ELR (cell line): ENCODE measurements around the gene LAP3.
"Not testable (repeated sequence)": the region's sequence is repeated elsewhere in the genome, so short reads cannot be mapped to it uniquely, and the experiment has no call there.

Experiments
- DNase-seq: peaks from one replicate; pipeline ENCODE4 v3.0.0-alpha.2; 2015; ENCODE audit warnings: low read depth

The LAP3 gene

GRCh38 chr4:17562157-17562556 is 14.8 kb upstream of the LAP3 start:
- no peak for DNase-seq

DNA sequence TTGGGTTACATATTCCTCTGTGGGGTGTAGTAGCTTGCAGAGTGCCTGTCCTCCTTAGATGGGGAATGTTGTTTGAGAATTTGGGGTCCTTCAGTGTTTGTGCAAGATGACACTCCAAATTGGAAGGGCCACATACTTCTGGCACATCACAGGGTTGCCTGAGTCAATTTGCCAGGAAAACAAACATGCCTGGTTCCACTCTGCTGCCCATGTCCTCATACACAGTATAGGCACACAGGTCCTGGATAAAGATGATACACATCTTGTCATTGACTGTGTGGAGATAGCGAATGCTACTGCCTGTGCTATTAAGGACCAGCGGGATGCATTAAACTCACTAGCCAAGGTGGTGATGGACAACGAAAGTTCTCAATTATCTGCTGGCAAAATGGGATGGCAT is 11.2 kb upstream of the LAP3 start:
- no peak for DNase-seq

DNA sequence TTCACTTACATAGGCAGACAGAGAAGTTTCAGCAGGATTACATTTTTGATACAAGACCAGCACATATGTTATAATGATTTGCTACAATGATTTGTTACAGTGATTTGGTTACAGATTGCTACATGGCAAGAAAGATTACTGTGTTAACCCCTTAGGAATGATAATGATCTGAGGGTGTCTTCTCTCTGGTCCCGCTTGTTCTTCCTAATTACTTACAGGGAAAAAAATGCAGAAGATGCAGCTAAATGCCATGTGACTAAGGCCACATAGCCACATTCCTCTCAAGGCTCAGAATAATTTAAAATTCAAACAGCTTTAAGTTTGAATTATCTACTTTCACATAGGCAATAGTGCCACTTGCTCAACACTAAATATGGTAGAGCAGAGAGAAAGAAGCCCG is 9.7 kb upstream of the LAP3 start:
- DNase-seq = no peak

- DNase-seq = no peak
Measured at GRCh38 chr4:17574206-17574605, 2.8 kb upstream of the LAP3 start.

DNA sequence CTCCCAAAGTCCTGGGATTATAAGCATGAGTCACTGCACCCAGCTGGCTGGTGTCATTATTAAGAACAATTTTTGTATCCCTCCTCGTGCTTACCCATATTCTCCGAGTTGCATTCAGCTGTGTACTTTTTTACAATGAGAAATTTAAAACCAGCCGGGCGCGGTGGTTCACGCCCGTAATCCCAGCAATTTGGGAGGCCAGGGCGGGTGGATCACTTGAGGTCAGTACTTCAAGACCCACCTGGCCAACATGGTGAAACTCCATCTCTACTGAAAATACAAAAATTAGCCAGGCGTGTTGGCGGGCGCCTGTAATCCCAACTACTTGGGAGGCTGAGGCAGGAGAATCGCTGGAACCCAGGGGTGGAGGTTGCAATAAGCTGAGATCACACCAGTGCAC is 1.8 kb upstream of the LAP3 start:
- DNase-seq = not testable (repeated sequence)

DNA sequence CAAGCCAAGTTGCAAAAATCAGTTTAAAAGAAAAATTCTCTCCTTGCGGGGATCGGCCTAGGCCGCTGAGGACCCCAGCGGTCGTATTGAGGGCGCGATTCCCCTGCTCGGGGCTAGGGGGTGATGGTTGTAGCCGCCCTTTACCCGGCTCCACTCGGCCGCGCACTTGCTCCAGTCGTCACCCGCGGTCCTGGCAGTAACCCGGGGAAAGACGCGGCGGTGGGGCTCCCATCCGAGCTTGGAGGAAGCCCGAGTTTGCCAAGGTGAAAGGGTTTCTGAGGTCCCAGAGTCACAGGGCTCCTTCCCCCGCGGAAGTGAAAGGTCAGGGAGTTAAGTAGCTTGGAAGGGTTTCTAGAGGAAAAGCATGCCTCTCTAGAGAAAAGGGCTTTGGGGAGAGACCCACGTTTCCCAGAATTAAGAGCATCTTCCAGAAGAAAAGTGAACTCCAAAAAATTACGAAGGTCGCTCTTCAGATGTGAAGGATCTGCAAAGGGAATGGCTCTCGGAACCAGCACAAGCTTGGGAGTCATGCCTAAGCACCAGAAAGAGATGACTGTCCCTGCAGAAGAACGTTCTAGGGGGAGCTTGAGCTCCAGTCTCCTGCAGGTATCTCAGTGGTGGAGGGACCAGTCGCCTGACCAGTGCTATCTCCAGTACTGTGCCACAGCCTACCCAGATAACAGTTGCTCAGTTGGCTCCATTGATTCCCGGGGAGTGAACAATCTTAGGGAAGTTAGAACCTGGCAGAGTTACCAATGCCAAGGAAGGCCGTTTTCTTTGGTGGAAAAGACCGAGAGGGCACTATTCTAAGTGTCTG is 875 bp downstream of the LAP3 start:
- DNase-seq = peak; percentile 46

DNA sequence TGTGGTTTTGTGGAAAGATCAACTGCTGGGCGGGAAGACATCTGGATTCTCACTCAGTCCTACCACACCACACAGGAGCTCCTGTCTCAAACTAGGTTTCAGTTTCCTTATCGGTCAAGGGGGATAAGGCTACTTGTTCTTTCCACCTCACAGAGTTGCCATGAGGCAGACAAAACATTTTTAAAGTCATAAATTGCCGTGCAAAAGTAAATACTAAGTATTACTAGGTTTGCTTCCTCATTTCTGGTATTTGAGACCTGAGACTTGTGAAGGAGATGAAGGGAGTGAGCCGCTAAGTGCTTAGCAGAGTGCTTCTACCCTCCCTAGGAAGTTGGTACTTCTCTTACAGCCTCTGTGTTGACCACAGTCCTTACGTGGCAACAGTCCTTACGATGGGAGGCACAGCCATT is 1.5 kb downstream of the LAP3 start:
- DNase-seq = peak; percentile 21

DNA sequence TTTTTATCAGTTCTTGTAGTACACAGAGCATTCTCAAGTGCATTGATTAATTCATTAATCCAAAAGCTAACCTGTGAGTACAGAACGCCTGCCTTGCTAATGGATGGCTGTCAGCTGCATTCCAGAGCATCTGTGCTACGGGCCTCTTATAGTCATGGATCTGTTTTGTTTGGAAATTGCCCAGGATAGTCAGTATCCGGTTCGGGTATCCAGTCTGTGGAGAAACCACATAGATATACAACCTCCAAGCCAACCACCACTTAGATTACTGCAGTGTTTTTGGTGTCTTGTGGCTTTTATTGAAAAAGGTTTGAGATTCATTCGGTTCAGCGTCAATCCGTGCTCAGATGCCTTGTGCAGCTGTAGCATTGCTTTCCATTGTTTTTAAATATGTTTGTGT is 4.0 kb downstream of the LAP3 start:
- DNase-seq = peak; percentile 43

GRCh38 chr4:17583276-17583675 is 6.3 kb downstream of the LAP3 start:
- no peak for DNase-seq

GRCh38 chr4:17583941-17584340 is 6.9 kb downstream of the LAP3 start:
- DNase-seq = no peak

GRCh38 chr4:17584521-17585213 is 7.7 kb downstream of the LAP3 start:
- DNase-seq = no peak

DNA sequence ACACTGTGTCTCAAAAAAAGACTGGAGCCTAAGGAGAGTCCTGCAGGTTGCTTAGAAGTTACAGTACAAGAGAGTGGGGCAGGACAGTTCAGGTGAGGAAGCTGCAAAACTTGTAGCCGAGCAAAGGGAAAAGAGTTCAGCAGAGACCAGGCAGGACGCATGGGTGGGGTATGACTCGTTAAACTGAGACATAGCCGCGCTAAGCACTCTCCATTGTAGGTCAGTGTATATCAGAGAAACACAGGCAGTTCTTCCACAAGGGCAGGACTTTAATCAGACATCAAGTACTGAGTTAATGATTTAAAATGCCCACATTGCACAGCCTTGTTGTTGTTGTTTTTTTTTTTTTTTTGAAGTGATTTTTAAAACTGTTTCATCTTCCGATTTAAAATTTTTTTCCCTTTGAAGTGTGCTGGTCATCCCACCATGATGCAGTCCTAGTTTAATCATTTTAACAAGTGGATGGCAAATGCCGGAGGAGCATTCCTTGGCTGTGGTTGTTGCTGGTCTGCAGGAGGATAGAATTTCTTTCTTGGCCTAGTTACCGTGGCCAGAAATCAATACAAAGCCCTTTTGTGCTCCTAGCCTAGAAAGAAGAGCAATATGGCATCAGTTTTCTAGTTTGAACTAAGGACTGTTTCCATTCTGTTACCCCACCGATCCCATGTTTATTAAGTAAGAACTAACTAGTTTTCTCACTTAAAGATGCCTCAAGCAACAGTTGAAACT is 10.3 kb downstream of the LAP3 start:
- DNase-seq = no peak

DNA sequence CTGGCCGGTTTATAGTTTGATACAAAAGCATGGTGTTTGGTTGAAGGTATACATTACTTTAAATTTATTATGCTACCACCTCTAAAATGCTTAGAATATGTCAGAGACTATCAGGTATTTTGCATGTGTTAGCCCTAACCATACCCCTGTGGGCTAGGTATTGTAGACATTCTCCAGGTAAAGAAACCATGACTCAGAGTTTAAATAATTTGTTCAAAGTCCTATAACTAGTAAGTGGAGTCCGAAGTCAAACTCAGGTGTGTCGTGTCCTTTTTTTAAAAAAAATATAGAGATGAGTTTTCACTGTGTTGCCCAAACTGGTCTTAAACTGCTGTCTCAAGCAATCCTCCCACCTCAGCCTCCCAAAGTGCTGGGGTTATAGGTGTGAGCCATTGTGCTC is 12.4 kb downstream of the LAP3 start:
- DNase-seq = no peak

- DNase-seq = no peak
Measured at GRCh38 chr4:17595471-17596005, 18.5 kb downstream of the LAP3 start.

DNA sequence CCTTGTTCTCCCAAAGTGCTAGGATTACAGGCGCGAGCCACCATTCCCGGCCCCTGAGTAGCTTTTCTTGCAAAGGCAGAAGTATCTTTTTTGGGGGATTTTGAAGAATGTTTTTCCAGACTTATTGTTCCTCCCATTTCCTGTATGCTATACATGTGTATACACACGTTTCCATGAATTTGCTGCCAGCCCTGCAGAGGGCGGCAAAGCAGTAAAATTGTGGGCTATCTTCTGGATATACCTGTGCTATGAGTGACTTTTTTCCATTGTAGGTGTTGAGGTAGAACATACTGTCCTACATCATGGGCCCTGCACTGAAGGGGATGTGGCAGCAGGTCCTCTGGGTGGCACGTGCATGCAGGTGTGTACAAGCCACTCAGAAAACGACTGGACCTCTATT is 20.5 kb downstream of the LAP3 start:
- peak; percentile 37 for DNase-seq

DNA sequence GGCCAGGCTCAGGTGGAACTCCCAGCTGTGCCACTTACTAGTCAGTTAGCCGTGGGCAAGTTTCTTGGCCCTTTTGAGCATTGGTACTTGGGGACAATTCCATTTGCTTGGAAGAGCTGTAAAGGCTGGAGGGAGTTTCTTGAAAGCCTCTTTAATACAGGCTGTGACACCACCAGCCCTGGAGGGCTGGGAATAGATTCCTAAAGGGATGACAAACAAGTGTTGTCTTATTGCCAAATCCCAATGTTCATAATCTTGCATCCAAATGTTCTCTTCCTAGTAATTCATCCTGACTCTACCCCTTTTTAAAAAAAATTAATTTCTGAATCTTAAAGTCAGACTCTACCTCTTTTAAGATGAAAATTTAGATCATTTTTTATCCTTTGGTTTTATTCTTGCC is 22.8 kb downstream of the LAP3 start:
- DNase-seq = no peak

DNA sequence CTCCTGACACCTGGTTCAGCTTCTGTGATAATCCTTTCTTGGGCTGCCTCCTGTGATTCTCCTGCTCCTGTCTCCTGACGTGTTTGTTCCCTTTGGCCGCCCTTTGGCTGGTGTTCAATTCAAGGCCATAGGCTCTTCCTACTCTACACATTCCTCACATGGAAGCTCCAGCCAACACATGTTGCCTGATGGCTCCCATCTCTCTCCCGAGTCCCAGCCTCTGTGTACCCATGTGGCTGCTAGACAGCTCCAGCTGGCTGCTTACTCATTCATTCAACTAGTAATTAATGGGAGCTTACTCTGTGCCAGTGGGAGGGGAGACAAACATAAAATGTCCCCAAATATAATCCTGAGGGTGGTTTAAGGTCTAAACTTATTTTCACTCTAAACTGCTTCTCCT is 28.2 kb downstream of the LAP3 start:
- DNase-seq = no peak

- DNase-seq = peak; percentile 93
Measured at GRCh38 chr4:17613761-17614415, 36.9 kb downstream of the LAP3 start.

DNA sequence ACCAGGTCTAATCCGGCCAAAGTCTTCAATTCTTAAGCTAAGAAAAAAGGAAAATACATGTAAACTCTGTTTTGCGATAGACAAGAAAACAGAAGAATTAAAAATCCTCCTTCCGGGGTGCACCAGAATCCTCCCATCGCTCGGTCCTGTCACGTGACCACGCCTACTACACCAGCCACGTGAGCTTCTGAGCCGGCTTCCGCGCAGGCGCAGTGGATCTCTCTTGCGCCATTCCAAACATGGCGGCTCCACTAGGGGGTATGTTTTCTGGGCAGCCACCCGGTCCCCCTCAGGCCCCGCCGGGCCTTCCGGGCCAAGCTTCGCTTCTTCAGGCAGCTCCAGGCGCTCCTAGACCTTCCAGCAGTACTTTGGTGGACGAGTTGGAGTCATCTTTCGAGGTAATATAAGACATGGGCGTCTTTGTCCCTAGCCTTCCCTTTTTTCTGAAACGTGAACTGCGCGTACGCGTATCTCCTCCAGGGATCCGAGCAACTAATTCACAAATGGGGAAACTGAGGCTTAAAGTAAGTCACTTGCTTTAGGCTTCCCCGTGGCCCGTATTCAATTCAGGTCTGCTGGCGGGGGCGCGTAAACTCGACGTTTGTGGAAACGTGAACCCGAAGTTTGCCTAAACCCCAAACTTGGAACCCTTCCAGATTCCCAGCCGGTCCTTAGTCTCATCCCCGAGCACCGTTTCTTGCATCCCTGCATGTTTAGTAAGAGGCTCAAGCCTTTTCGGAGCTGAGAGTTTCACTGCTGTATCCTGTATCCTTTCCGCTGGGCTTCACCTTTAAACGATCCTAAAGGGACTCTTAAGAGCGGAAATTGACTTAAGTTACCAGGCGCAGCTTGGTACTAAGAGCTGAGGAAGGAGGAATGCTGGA is 37.7 kb downstream of the LAP3 start, which contains the start of gene MED28:
MED28 (plus strand) TSS at position 226 of the 884 bp plus-strand sequence; CDS start at position 240, 14 bp downstream.
- DNase-seq = peak; percentile 96

DNA sequence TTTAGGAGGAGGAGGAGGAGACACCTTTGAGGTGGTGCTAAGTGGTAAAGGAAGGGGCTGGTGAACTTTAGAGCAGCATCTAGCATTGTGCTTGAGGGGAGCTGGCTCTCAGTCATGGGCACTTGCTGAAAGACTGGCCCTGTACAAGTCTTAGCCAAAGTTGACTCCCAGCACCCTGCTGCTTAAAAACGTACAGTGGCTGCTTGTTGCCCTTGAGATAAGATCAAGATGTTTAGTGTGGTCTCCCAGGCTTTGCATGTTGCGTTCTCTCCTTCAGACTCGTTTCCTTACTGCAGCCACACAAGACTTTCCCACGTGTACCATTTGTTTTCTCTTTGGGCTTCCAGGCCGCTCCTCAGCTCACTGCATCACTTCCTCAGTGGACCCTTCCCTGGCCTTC is 39.3 kb downstream of the LAP3 start:
- no peak for DNase-seq

GRCh38 chr4:17618926-17619325 is 41.9 kb downstream of the LAP3 start:
- DNase-seq = no peak
